ENCODE data around the gene KRT81.

GRCh38 chr12:52327830-52328500 is 36.6 kb upstream of the KRT81 start:
- TF ChIP-seq CTCF (IDR thresholded peaks at IDR 0.05) (no peak), POLR2A (IDR thresholded peaks at IDR 0.05; ENCODE audit: low read depth) (no peak)

Measured in esophagus muscularis mucosa (tissue), 3 donors.